ENCODE measurements around the gene CTIF. TPM values are rescaled to one million over a fixed set of nuclear protein-coding genes. Genes with fewer than 3 reads are reported as not detected.

CTIF gene
- polyA plus RNA-seq, 3 donors, result 0.38 to 8.7 (median 1.2) TPM

DNA sequence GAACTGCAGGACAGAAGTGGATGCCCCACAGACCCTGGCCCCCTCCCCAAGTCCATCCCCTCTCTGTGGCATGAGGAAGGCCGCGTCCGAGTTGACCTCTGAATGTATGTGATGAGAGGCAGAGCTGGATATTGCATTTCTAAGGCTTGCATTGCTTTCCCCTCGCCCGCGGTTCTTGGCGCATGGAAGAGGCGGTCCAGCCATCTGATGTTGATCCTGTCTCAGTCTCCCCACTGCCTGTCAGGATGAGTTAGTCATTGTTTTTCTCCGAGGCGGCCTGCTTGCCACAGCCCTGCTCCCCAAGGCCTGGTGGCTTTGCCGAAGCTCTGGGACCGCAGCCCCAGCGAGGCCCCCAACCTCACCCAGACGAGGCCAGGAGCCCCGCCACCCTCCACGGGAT, 323.3 kb downstream of the CTIF start:
- peaks cover 6 to 7% of the 10 kb centered on the region in 2 donors for H3K9me3 ChIP-seq (replicated peaks in 1 of 2; ENCODE audit: control insufficient read depth in 1 of 2, insufficient read depth in 1 of 2, low read length in 2 of 2)
- 95% methylated on average over 13 of the region's 16 CpGs for WGBS (ENCODE audit: insufficient coverage)
- H3K27me3 ChIP-seq (ENCODE audit: control insufficient read depth in 2 of 2, insufficient read depth in 2 of 2, low read length in 2 of 2), result no peaks in the 10 kb centered on the region
- no peaks in the 10 kb centered on the region for H4K20me1 ChIP-seq (ENCODE audit: insufficient read depth, low read length)
- H3K27ac ChIP-seq (ENCODE audit: low read depth in 1 of 2, low read length in 2 of 2), result no peak overlapping the region
- Mint-ChIP-seq H3K9me3 (peaks cover 3 to 16% (median 10%) of the 10 kb centered on the region in 7 donors), H3K27ac (peak overlapping the region in 1 of 7 donors; percentile 22), H3K36me3 (peaks cover 22 to 31% of the 10 kb centered on the region in 2 donors), H3K27me3 (ENCODE audit: low read depth in 3 of 3) (no peaks in the 10 kb centered on the region), H3K4me1 (peaks cover 11% of the 10 kb centered on the region), H3K4me3 (no peak overlapping the region)
- no peaks in the 10 kb centered on the region for H3K4me1 ChIP-seq (ENCODE audit: control insufficient read depth in 1 of 2, insufficient read depth in 2 of 2, low read length in 2 of 2)
- no peak overlapping the region for H3K4me2 ChIP-seq (replicated peaks; ENCODE audit: extremely low read depth, low read length, poor library complexity, severe bottlenecking)
- H3K79me2 ChIP-seq (ENCODE audit: insufficient read depth, low read length), result no peaks in the 10 kb centered on the region
- peaks cover 0 to 9% of the 10 kb centered on the region in 2 donors for H3K36me3 ChIP-seq (replicated peaks in 1 of 2; ENCODE audit: control insufficient read depth in 1 of 2, insufficient read depth in 2 of 2, low read length in 2 of 2)
- intact Hi-C loops (cut with micrococcal nuclease), result no loop called here
- DNase-seq, result no peak
- H2AFZ ChIP-seq (ENCODE audit: insufficient read depth, low read depth, low read length, poor library complexity, severe bottlenecking), result no peak overlapping the region
- TF ChIP-seq, protein P1, sequence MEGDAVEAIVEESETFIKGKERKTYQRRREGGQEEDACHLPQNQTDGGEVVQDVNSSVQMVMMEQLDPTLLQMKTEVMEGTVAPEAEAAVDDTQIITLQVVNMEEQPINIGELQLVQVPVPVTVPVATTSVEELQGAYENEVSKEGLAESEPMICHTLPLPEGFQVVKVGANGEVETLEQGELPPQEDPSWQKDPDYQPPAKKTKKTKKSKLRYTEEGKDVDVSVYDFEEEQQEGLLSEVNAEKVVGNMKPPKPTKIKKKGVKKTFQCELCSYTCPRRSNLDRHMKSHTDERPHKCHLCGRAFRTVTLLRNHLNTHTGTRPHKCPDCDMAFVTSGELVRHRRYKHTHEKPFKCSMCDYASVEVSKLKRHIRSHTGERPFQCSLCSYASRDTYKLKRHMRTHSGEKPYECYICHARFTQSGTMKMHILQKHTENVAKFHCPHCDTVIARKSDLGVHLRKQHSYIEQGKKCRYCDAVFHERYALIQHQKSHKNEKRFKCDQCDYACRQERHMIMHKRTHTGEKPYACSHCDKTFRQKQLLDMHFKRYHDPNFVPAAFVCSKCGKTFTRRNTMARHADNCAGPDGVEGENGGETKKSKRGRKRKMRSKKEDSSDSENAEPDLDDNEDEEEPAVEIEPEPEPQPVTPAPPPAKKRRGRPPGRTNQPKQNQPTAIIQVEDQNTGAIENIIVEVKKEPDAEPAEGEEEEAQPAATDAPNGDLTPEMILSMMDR (IDR thresholded peaks at IDR 0.05), result no peak
- H3K4me3 ChIP-seq (replicated peaks in 1 of 3; ENCODE audit: low read depth in 2 of 3, low read length in 3 of 3), result no peak overlapping the region
- no peak overlapping the region for H3K9ac ChIP-seq (ENCODE audit: insufficient read depth, low read length, poor library complexity, severe bottlenecking)

DNA sequence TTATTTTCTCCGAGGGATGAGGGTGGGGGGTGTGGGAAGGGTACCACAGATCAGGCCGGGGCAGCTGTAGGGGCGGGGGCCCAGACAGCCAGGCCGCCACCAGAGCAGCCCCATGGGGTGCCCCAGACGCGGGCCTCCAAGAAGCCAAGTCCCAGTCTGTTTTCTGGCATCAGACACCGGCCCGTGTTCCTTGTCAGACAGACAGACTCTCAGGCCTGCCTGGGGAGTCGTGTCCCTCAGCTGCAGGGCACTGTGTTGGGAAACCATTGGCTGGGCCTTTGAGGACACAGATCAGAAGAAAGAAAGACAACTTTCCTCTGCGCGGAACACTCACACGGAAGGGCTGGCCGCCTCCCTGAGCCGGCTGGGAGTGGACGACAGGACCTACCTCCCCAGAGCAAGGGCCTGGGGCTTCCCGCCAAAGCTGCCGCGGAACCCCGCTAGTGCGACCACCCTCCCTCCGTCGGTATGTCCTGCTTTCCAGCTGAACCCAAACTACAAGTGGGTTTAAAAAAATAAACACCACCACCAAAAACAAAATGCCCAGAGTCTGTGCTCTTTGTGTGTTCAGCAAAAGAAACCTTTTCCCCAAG, 323.9 kb downstream of the CTIF start:
- TF ChIP-seq, protein P1 (IDR thresholded peaks at IDR 0.05), result no peak
- 98% methylated on average over 21 of the region's 22 CpGs for WGBS (ENCODE audit: insufficient coverage)
- Histone ChIP-seq H3K27me3 (ENCODE audit: control insufficient read depth in 2 of 2, insufficient read depth in 2 of 2, low read length in 2 of 2) (no peaks in the 10 kb centered on the region), H4K20me1 (ENCODE audit: insufficient read depth, low read length) (no peaks in the 10 kb centered on the region), H3K9me3 (replicated peaks in 1 of 2; ENCODE audit: control insufficient read depth in 1 of 2, insufficient read depth in 1 of 2, low read length in 2 of 2) (peaks cover 6 to 7% of the 10 kb centered on the region in 2 donors), H3K36me3 (replicated peaks in 1 of 2; ENCODE audit: control insufficient read depth in 1 of 2, insufficient read depth in 2 of 2, low read length in 2 of 2) (peaks cover 0 to 2% of the 10 kb centered on the region in 2 donors), H3K4me1 (ENCODE audit: control insufficient read depth in 1 of 2, insufficient read depth in 2 of 2, low read length in 2 of 2) (no peaks in the 10 kb centered on the region), H3K9ac (ENCODE audit: insufficient read depth, low read length, poor library complexity, severe bottlenecking) (no peak overlapping the region), H2AFZ (ENCODE audit: insufficient read depth, low read depth, low read length, poor library complexity, severe bottlenecking) (no peak overlapping the region), H3K27ac (ENCODE audit: low read depth in 1 of 2, low read length in 2 of 2) (no peak overlapping the region), H3K79me2 (ENCODE audit: insufficient read depth, low read length) (no peaks in the 10 kb centered on the region), H3K4me3 (replicated peaks in 1 of 3; ENCODE audit: low read depth in 2 of 3, low read length in 3 of 3) (no peak overlapping the region), H3K4me2 (replicated peaks; ENCODE audit: extremely low read depth, low read length, poor library complexity, severe bottlenecking) (no peak overlapping the region)
- Mint-ChIP-seq H3K36me3 (peaks cover 15 to 24% of the 10 kb centered on the region in 2 donors), H3K4me1 (peaks cover 9% of the 10 kb centered on the region), H3K4me3 (no peak overlapping the region), H3K9me3 (peaks cover 3 to 16% (median 10%) of the 10 kb centered on the region in 7 donors), H3K27me3 (ENCODE audit: low read depth in 3 of 3) (no peaks in the 10 kb centered on the region), H3K27ac (peak overlapping the region in 2 of 7 donors; percentile 0 to 6)
- intact Hi-C loops (cut with micrococcal nuclease), result no loop called here
- no peak for DNase-seq
